Glutamatergic neuron (in vitro differentiated cells): ENCODE data around the gene DAGLA. TPM values are rescaled to one million over a fixed set of nuclear protein-coding genes. Genes with fewer than 3 reads are reported as not detected.
A peak's percentile ranks its signal among the peaks of the same experiment; 100 is the strongest.

Experiments used
- DNase-seq: peaks from one replicate; pipeline ENCODE4 v3.0.0; 2022
- H3K27ac Mint-ChIP-seq: one replicate; pipeline ENCODE4 v1.8.0; 2020; ENCODE audit warnings: mild to moderate bottlenecking, mixed read lengths, inconsistent platforms; ENCODE audit not compliant: unreplicated experiment
- H3K27me3 Mint-ChIP-seq: one replicate; pipeline ENCODE4 v1.8.0; 2020; ENCODE audit warnings: mild to moderate bottlenecking, moderate library complexity, mixed read lengths, inconsistent platforms; ENCODE audit not compliant: unreplicated experiment
- H3K36me3 Mint-ChIP-seq: one replicate; pipeline ENCODE4 v1.8.0; 2020; ENCODE audit warnings: mild to moderate bottlenecking, mixed read lengths, inconsistent platforms; ENCODE audit not compliant: unreplicated experiment
- H3K4me1 Mint-ChIP-seq: one replicate; pipeline ENCODE4 v1.8.0; 2020; ENCODE audit warnings: mild to moderate bottlenecking, low read depth, mixed read lengths, inconsistent platforms; ENCODE audit not compliant: unreplicated experiment
- H3K4me3 Mint-ChIP-seq: one replicate; pipeline ENCODE4 v1.8.0; 2020; ENCODE audit warnings: mild to moderate bottlenecking, mixed read lengths, inconsistent platforms; ENCODE audit not compliant: unreplicated experiment
- H3K9me3 Mint-ChIP-seq: one replicate; pipeline ENCODE4 v1.8.0; 2020; ENCODE audit warnings: mild to moderate bottlenecking, moderate library complexity, mixed read lengths, inconsistent platforms; ENCODE audit not compliant: unreplicated experiment
- CTCF ChIP-seq: fragments of 200-600 bp; sonication (generic); IDR thresholded peaks from one replicate; pipeline ENCODE4 v1.5.0; 2021; ENCODE audit not compliant: partially characterized antibody, unreplicated experiment
- total RNA-seq: library from RNA; stranded (reverse); fragmentation: NEBNext Ultra II Directional; extraction: Animal tissue kit (Norgen Biotek cat#: 25700); gene quantifications from one replicate; pipeline ENCODE4 v1.2.1, GENCODE V29; 2021; ENCODE audit not compliant: unreplicated experiment

The DAGLA gene
- total RNA-seq, 1 donor from 2014 or later = 9.6 TPM

- TF ChIP-seq CTCF = no peak
- H3K4me1 Mint-ChIP-seq = peaks cover 3% of the 10 kb centered on the region
- H3K4me3 Mint-ChIP-seq = no peak overlapping the region
- no peaks in the 10 kb centered on the region for H3K36me3 Mint-ChIP-seq
- peaks cover 4% of the 10 kb centered on the region for H3K27me3 Mint-ChIP-seq
- no peak for DNase-seq
- peak overlapping the region; percentile 64 for H3K27ac Mint-ChIP-seq
- peaks cover 3% of the 10 kb centered on the region for H3K9me3 Mint-ChIP-seq
Observed at GRCh38 chr11:61761440-61762222, 81.4 kb downstream of the DAGLA start.

GRCh38 chr11:61762223-61762615, 82.0 kb downstream of the DAGLA start:
- peaks cover 3% of the 10 kb centered on the region for H3K4me1 Mint-ChIP-seq
- H3K27ac Mint-ChIP-seq = no peak overlapping the region
- peaks cover under 1% of the 10 kb centered on the region for H3K9me3 Mint-ChIP-seq
- no peak overlapping the region for H3K4me3 Mint-ChIP-seq
- H3K36me3 Mint-ChIP-seq = no peaks in the 10 kb centered on the region
- TF ChIP-seq CTCF = no peak
- peaks cover 1% of the 10 kb centered on the region for H3K27me3 Mint-ChIP-seq
- no peak for DNase-seq

- DNase-seq = no peak
- Mint-ChIP-seq H3K27ac (no peak overlapping the region), H3K9me3 (no peaks in the 10 kb centered on the region), H3K4me3 (no peak overlapping the region), H3K4me1 (peaks cover 3% of the 10 kb centered on the region), H3K36me3 (no peaks in the 10 kb centered on the region), H3K27me3 (peaks cover 2% of the 10 kb centered on the region)
- no peak for TF ChIP-seq CTCF
Observed at GRCh38 chr11:61762798-61763197, 82.6 kb downstream of the DAGLA start.

GRCh38 chr11:61763930-61764605, 83.9 kb downstream of the DAGLA start:
- no peak for TF ChIP-seq CTCF
- no peaks in the 10 kb centered on the region for H3K36me3 Mint-ChIP-seq
- H3K4me1 Mint-ChIP-seq = peaks cover 3% of the 10 kb centered on the region
- no peaks in the 10 kb centered on the region for H3K9me3 Mint-ChIP-seq
- DNase-seq = no peak
- peaks cover 8% of the 10 kb centered on the region for H3K27me3 Mint-ChIP-seq
- H3K4me3 Mint-ChIP-seq = no peak overlapping the region
- no peak overlapping the region for H3K27ac Mint-ChIP-seq
